Measurements from ENCODE around the gene KCNK3.

KCNK3 gene

GRCh38 chr2:26650713-26651469, 41.6 kb upstream of the KCNK3 start:
- Histone ChIP-seq H3K36me3 (replicated peaks; ENCODE audit: low read depth, low read length) (no peaks in the 10 kb centered on the region), H3K4me3 (ENCODE audit: low read length) (no peak overlapping the region), H3K4me2 (ENCODE audit: low read length) (no peak overlapping the region), H4K20me1 (ENCODE audit: insufficient read depth, low read length) (no peaks in the 10 kb centered on the region), H3K9ac (ENCODE audit: low read length) (no peak overlapping the region), H3K4me1 (ENCODE audit: low read length) (no peaks in the 10 kb centered on the region), H3K27me3 (ENCODE audit: low read depth, low read length) (peaks cover 32% of the 10 kb centered on the region), H2AFZ (ENCODE audit: low read depth, low read length) (no peak overlapping the region), H3K9me3 (ENCODE audit: insufficient read depth, low read length) (no peaks in the 10 kb centered on the region), H3K79me2 (ENCODE audit: low read length) (no peaks in the 10 kb centered on the region), H3K27ac (ENCODE audit: low read length) (no peak overlapping the region)
- TF ChIP-seq EZH2phosphoT487 (IDR thresholded peaks at IDR 0.05; ENCODE audit: low read depth) (no peak), CTCF (IDR thresholded peaks at IDR 0.05; ENCODE audit: low read depth, low read length) (no peak)

DNA sequence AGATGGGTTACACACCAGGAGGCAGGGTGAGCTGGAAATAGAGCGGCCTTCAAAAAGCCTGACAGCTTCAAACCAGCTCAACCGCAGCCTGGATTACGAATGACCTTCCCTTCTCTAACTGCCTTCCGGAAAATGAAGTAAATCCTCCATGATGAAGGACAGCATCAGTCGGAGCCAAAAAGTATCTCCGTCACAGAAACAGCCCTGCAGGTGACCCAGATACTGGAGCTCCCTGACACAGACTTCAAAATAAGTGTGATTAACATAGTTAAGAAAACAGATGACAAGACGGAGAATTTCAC, 41.1 kb upstream of the KCNK3 start:
- Histone ChIP-seq H3K9me3 (ENCODE audit: insufficient read depth, low read length) (no peaks in the 10 kb centered on the region), H3K4me3 (ENCODE audit: low read length) (no peak overlapping the region), H2AFZ (ENCODE audit: low read depth, low read length) (no peak overlapping the region), H3K4me1 (ENCODE audit: low read length) (no peaks in the 10 kb centered on the region), H3K27ac (ENCODE audit: low read length) (no peak overlapping the region), H3K79me2 (ENCODE audit: low read length) (no peaks in the 10 kb centered on the region), H3K4me2 (ENCODE audit: low read length) (no peak overlapping the region), H3K36me3 (replicated peaks; ENCODE audit: low read depth, low read length) (no peaks in the 10 kb centered on the region), H4K20me1 (ENCODE audit: insufficient read depth, low read length) (no peaks in the 10 kb centered on the region), H3K9ac (ENCODE audit: low read length) (no peak overlapping the region), H3K27me3 (ENCODE audit: low read depth, low read length) (peaks cover 28% of the 10 kb centered on the region)
- no peak for TF ChIP-seq EZH2phosphoT487 (IDR thresholded peaks at IDR 0.05; ENCODE audit: low read depth)
- no peak for TF ChIP-seq CTCF (IDR thresholded peaks at IDR 0.05; ENCODE audit: low read depth, low read length)

DNA sequence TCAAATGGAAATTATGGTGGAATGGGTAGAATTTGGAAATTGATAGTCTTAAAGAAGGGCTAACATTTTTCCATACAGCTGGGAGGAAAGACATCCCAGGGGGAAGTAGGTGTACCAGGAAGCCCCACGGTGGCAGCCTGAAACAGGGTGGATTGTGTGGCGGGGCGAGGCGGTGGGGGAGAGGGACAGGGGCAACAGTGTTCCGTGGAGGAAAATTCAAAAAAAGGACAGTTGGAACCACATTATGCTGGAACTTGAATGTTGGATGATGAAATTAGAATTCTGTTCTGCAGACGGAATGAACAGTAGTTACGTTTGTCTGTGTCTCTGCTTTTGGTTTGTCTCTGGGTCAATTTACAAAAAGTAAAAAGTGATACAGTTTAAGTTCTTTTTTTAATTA, 40.7 kb upstream of the KCNK3 start:
- H3K4me2 ChIP-seq (ENCODE audit: low read length): no peak overlapping the region
- no peaks in the 10 kb centered on the region for H4K20me1 ChIP-seq (ENCODE audit: insufficient read depth, low read length)
- H3K4me1 ChIP-seq (ENCODE audit: low read length): no peaks in the 10 kb centered on the region
- H3K27ac ChIP-seq (ENCODE audit: low read length): no peak overlapping the region
- H3K9me3 ChIP-seq (ENCODE audit: insufficient read depth, low read length): no peaks in the 10 kb centered on the region
- H2AFZ ChIP-seq (ENCODE audit: low read depth, low read length): no peak overlapping the region
- no peak overlapping the region for H3K9ac ChIP-seq (ENCODE audit: low read length)
- no peaks in the 10 kb centered on the region for H3K36me3 ChIP-seq (replicated peaks; ENCODE audit: low read depth, low read length)
- H3K4me3 ChIP-seq (ENCODE audit: low read length): no peak overlapping the region
- H3K79me2 ChIP-seq (ENCODE audit: low read length): no peaks in the 10 kb centered on the region
- H3K27me3 ChIP-seq (ENCODE audit: low read depth, low read length): peaks cover 24% of the 10 kb centered on the region
- no peak for TF ChIP-seq CTCF (IDR thresholded peaks at IDR 0.05; ENCODE audit: low read depth, low read length)
- no peak for TF ChIP-seq EZH2phosphoT487 (IDR thresholded peaks at IDR 0.05; ENCODE audit: low read depth)

DNA sequence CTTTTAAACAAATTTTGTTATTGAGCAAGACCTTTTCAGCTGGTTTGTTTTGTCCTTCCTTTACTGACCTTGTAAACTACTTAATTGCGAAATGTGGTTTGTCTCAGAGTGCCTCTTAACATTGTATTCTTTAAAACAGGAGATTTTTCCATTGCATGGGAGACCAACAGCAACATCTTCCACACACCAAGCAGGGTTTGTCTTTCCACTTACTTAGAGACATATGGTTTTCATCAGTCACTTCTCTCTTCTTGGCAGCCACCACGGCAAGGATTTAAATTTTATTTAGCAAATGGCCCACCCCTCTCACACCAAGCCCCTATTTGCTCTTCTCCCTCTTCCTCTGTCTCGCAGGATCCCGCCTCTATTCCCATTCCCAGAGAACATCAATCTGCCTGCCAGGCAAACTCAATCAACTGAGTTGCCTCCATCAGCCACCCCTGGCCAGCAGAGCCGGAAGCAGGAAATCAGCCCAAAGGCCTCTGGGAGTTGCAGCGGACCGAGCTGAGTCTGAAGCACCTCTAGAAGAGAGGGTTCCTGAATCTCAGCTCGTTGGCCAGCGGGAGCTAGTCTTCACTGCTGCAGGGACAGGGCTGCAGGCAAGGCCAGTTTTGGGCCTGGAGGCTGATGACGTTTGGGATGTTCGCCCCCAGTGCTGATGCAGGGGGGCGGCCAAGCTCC, 40.0 kb upstream of the KCNK3 start:
- Histone ChIP-seq H3K4me2 (ENCODE audit: low read length) (no peak overlapping the region), H3K9me3 (ENCODE audit: insufficient read depth, low read length) (no peaks in the 10 kb centered on the region), H3K4me3 (ENCODE audit: low read length) (no peak overlapping the region), H3K36me3 (replicated peaks; ENCODE audit: low read depth, low read length) (no peaks in the 10 kb centered on the region), H3K27me3 (ENCODE audit: low read depth, low read length) (peaks cover 22% of the 10 kb centered on the region), H3K27ac (ENCODE audit: low read length) (no peak overlapping the region), H3K9ac (ENCODE audit: low read length) (no peak overlapping the region), H2AFZ (ENCODE audit: low read depth, low read length) (no peak overlapping the region), H4K20me1 (ENCODE audit: insufficient read depth, low read length) (no peaks in the 10 kb centered on the region), H3K4me1 (ENCODE audit: low read length) (no peaks in the 10 kb centered on the region), H3K79me2 (ENCODE audit: low read length) (no peaks in the 10 kb centered on the region)
- TF ChIP-seq CTCF (IDR thresholded peaks at IDR 0.05; ENCODE audit: low read depth, low read length): no peak
- no peak for TF ChIP-seq EZH2phosphoT487 (IDR thresholded peaks at IDR 0.05; ENCODE audit: low read depth)

All from OCI-LY3 (cell line).